Fibroblast of the aortic adventitia (primary cell): ENCODE results near the gene USP47. TPM values are rescaled to one million over a fixed set of nuclear protein-coding genes. Genes with fewer than 3 reads are reported as not detected.

Experiments used
- DNase-seq: peaks from one replicate; pipeline ENCODE4 v3.0.0-alpha.2; 2010; ENCODE audit warnings: low read depth
- H3K4me3 ChIP-seq: 2 replicates; pipeline ENCODE4 v1.5.1; 2011; ENCODE audit warnings: low read depth, mild to moderate bottlenecking, control low read depth, low read length, moderate library complexity
- CTCF ChIP-seq: IDR thresholded peaks from 2 replicates; pipeline ENCODE4 v1.5.1; 2011; ENCODE audit warnings: mild to moderate bottlenecking, low read length, control low read depth, inconsistent platforms; ENCODE audit not compliant: insufficient read depth
- total RNA-seq: library from RNA; depleted of rRNA; stranded (reverse); fragments of >200 nt; gene quantifications from 2 replicates; pipeline ENCODE4 v1.2.3, GENCODE V29; 2012; ENCODE audit warnings: low replicate concordance

The USP47 gene
- total RNA-seq, 1 donor = 59.8 TPM

GRCh38 chr11:11942668-11943067 is 100.9 kb downstream of the USP47 start:
- no peak for DNase-seq
- H3K4me3 ChIP-seq = no peak overlapping the region
- TF ChIP-seq CTCF = no peak

DNA sequence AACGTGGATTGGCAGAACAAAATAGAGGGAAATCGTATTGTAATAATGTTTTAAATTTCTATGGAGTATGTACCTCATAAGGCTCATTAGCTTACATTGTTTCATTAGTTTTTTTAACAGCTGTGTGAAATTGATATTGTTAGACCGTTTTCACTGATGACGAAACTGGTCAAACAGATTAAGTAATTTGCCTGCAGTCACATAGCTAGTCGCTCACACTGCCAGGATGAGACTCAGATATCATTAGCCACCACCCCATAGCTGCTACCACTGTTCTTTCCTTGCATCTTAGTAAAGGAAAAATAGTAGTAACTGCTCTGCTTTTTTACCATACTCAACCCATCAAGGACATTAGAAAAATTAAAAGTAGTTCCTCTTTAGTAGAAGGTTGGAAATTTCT is 102.7 kb downstream of the USP47 start:
- TF ChIP-seq CTCF = no peak
- H3K4me3 ChIP-seq = no peak overlapping the region
- no peak for DNase-seq

DNA sequence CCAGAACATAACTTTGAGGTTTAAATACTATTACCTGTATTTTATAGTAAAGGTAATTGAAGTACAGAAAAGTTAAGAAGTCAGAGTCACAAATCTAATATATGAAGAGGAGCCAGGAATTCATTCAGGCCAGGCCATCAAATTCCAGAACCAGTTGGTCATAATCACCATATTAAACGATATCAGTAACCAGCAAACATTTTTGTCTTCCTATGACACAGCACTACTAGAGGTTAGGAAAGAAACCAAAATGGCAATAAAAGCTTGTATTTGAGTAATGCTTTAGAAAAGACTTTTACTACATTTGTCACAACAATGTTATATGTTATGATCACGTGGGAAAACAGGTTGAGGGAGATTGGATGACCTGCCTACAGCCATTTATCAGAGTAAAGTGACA is 104.4 kb downstream of the USP47 start:
- no peak for TF ChIP-seq CTCF
- H3K4me3 ChIP-seq = no peak overlapping the region
- DNase-seq = peak; percentile 56

DNA sequence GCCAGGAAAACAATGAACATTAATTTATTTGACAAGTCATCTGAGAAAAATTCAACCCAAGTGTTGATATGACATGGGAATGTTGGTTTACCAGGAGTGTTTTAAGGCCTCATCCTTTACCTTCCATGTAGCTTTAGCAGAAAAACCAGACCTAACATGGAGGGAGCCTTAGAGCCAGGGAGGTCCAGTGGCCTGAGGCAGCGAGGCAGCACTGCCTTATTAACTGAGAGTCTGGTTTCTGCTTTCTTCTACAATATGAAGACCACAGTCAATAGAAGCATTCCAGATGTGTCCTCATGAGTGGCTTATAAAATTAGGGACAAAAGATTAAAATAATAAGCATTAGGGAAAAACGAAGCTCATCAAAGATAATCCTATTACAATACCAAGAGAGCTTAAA is 105.1 kb downstream of the USP47 start:
- no peak for DNase-seq
- no peak overlapping the region for H3K4me3 ChIP-seq
- TF ChIP-seq CTCF = no peak

- DNase-seq = no peak
- H3K4me3 ChIP-seq = no peak overlapping the region
- TF ChIP-seq CTCF = no peak
Observed at GRCh38 chr11:11947825-11948224, 106.1 kb downstream of the USP47 start.

DNA sequence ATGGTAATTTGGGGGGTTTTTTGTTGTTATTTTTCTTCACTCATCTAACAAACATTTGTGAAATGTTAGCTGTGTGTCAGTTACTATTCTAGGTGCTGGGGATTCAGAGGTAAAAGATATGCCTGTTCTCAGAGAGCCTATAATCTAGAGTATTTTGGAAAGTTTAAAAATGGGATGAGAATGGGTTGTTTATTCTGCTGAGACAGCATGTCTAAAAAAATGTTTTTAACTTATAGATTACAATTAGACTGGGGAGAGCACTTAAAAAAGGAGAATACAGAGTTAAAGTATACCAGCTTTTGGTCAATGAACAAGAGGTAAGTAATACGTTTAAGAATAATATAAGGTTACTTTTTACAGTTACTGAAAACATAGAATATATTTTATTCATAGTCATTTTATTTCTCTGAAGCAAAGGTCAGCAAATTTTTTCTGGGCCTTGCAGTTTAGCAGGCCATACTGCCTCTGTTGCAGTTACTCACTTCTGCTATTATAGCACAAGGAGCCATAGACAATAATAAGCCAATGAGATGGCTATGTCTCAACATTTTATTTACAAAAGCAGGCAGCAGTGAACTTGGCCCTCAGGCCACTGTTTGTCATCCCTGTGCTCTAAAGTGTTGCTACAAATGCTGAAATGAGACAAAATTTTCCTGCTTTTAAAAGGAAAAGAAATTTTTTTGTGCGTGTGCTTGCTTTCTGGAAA is 106.6 kb downstream of the USP47 start:
- no peak overlapping the region for H3K4me3 ChIP-seq
- TF ChIP-seq CTCF = no peak
- DNase-seq = no peak

DNA sequence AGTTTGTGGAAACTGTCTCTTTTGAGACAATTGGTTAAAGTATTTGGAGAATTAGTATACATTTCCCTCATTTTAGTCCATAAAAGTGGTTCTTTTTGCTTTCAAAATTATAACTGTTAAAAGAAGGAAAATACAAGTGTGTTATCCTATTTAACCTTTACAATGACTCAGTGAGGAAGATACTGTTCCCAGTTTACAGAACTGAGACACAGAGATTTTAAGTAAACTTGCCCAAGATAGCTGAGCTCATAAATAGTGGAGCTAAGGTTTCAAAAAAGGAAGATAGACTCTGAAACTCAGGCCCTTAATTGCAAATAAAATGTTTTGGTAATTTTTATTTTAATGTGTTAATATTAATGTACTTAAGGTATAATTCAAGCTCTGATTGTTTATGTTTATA is 107.7 kb downstream of the USP47 start:
- TF ChIP-seq CTCF = no peak
- H3K4me3 ChIP-seq = no peak overlapping the region
- no peak for DNase-seq
